Stimulated activated CD4-positive, alpha-beta T cell treated with anti-CD3 and anti-CD28 coated beads, Interleukin-1b, Interleukin-23, amount 100 ng/mL, for 1 hour (primary cell): ENCODE measurements around the gene TBL3.

Experiments
- DNase-seq, 2 donors: peaks; one replicate each; pipeline ENCODE4 v3.0.0-alpha.2; 2020; ENCODE audit warnings: low read depth in 2 of 2

The TBL3 gene

DNA sequence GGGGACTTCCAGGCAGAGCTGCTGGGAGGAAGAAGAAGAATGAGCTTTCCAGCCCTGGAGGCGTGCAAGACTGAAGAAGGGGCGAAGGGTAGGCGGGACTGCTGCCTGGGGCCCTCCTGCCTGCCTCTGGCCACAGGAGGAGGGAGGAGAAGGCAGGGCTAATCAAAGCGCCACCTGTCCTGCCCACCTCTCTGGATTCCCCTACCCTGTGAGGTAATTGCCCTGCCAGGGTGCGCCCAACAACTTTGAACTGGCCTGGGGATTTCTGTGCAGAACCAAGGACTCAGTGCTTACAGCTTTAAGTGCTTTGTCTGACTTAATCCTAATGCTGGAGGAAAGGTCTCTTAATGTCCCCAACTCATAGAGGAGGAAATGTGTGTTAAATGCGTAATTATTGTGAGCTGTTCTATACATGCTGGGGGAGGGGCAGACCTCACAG is 9.6 kb downstream of the TBL3 start, which contains the start of gene NOXO1:
TSS of gene NOXO1 (minus strand) at position 72 of the 439 bp plus-strand sequence. CDS start 290 bp downstream, outside the sequence.
- DNase-seq = no peak

DNA sequence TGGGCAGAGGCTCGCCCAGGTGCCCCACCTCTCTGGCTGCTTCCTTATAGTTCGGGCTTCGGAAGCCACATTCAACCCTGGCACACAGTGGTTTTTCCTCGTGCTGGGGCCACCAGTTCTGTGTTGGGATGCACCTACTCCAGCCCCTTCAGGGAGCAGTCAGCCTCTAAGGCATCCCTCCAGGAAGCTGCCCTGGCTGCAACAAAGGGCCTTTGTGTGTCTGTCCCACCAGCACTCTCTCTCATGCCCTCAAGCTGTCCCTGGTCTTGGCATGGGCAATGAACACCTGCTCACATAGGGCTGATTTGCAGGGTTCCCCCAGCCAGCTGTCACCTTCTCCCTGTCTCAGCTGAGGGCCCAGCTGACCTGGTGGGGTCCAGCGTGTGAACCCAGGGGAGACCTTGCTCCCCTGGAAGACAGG is 10.2 kb downstream of the TBL3 start:
- no peak for DNase-seq

DNA sequence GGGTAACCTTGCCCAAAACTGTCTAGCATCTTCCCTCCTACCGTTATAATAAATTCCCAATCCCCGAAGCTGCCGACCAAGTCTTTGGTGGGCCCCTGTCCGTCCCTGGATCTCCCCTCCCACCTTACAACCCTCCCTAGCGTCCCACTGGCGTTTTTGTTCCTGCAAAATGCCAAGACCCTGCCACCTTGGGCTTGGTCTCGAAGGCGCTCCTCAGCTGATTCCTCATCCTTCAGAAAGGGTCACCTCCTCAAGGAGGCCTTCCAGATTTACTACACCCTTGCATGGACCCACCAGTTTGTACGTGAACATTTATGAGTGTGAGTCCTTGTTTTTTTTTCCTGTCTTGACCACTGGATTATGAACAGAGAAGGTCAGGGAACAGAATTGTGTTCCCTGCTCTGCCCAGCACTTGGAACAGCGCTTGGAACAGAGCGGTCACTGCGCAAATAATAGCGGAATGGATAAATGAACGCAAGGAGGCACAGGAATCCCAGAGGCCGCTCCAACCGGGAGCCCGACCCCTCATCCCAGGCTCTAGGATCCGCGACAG is 11.2 kb downstream of the TBL3 start:
- DNase-seq = no peak

- DNase-seq = peak in 1 of 2 donors; percentile 33
Measured at GRCh38 chr16:1983544-1984346, 11.9 kb downstream of the TBL3 start, which contains the start of gene GFER. TSS of gene GFER (plus strand) at chr16:1984193. CDS start at chr16:1984219, 26 bp downstream.

- DNase-seq = no peak
Measured at GRCh38 chr16:1984347-1985225, 12.7 kb downstream of the TBL3 start.

GRCh38 chr16:1985466-1986150 is 13.8 kb downstream of the TBL3 start:
- DNase-seq = no peak

DNA sequence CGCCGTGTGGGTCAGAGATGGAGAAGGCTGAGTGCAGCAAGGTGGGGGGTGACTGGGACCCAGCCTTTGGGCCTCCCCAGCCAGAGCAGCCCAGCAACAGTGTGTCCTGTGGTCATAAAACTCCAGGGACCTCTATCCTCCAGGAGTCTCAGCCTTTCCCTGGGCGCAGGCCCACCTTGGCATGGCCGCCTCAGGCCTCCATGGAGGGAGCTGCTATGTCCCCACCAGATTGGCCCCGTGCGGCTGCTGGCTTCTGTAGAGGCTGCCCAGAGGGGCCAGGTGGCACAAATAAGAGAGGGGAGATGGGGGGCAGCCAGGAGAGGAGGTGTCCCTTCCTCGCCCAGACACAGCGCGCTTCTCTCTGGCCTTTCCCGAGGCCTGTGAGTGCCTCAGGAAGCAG is 15.3 kb downstream of the TBL3 start:
- DNase-seq = no peak

GRCh38 chr16:1989209-1990100 is 17.6 kb downstream of the TBL3 start, which contains the start of gene SYNGR3:
TSS of gene SYNGR3 (plus strand) at chr16:1989970. CDS start at chr16:1990103, 133 bp downstream.
- DNase-seq = no peak

DNA sequence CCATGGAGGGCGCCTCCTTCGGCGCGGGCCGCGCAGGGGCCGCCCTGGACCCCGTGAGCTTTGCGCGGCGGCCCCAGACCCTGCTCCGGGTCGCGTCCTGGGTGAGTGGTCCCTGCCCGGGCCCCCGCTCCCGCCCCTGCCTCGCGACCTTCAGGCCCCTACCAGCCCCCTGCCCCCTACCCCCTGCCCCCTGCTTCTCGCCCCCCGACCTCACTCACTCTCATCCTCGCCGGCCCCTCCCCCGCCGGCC is 18.2 kb downstream of the TBL3 start:
- no peak for DNase-seq

GRCh38 chr16:1990351-1991134 is 18.7 kb downstream of the TBL3 start:
- DNase-seq = no peak

- no peak for DNase-seq
Measured at GRCh38 chr16:1991135-1991551, 19.3 kb downstream of the TBL3 start.

DNA sequence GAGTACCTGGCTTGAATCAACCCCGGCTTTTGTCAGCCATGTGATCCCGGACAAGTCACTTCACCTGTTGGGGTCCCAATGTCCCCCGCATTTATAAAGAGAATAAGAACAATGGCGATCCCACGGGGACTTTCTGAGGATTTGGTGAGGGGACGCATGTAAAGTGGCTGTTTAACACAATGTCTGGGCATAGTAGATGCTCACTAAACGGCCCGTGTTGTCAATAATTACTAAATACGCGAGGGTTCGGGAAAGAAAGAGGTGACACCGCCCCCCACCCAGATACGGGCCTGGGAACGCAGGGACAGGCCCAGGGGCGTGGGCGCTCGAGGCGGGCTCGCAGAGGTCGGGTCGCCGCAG is 19.7 kb downstream of the TBL3 start:
- DNase-seq = no peak

DNA sequence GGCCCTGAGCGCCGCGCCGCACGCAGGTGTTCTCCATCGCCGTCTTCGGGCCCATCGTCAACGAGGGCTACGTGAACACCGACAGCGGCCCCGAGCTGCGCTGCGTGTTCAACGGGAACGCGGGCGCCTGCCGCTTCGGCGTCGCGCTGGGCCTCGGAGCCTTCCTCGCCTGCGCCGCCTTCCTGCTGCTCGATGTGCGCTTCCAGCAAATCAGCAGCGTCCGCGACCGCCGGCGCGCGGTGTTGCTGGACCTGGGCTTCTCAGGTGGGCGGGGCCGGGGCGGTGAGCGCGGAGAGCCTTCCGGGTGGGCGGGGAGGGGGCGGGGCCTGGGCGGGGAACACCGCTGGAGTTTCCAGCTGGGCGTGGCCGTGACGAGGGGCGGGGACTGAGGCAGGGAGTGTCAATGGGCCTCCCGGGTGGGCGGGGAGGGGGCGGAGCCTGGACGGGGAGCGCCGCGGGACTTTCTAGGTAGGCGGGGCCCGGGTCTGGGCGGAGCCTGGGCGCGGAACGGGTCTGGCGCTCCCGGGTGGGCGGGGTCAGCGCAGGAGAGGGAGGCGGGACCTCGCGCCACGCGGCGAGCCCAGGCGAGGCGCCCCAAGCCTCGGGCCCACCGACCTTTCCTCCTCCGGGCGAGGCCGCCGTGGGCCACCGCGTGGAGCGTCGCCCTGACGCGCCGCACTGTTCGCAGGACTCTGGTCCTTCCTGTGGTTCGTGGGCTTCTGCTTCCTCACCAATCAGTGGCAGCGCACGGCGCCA is 20.3 kb downstream of the TBL3 start:
- DNase-seq = peak; percentile 99

- no peak for DNase-seq
Measured at GRCh38 chr16:1992704-1993317, 21.0 kb downstream of the TBL3 start.

DNA sequence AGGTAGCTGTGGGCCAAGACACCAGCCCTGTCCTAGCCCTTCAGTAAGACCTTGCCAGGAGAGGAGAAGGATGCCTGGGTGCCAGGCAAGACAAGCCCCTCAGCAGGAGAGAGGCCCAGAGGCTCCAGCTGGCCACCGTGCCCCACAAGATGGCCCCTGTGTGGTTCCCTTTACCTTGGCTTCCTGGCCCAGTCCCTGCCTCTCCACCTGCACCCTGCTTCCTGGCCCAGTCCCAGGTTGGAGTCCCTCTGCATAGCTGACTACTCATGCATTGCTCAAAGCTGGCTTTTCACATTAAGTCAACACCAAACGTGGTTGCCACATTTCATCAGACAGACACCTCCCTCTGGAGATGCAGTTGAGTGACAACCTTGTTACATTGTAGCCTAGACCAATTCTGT is 21.9 kb downstream of the TBL3 start:
- no peak for DNase-seq

- no peak for DNase-seq
Measured at GRCh38 chr16:1997494-1998359, 25.9 kb downstream of the TBL3 start.

GRCh38 chr16:1998360-1998835 is 26.5 kb downstream of the TBL3 start:
- no peak for DNase-seq
